GM12872 (cell line): ENCODE results near the gene ABCC4.

ENCODE experiments used
- TF ChIP-seq, protein P1 (sequence below): IDR thresholded peaks from 3 replicates; pipeline ENCODE4 v1.5.1; 2011; ENCODE audit warnings: low read depth, mild to moderate bottlenecking, low read length, moderate library complexity; ENCODE audit not compliant: insufficient read depth

The ABCC4 gene

GRCh38 chr13:95153647-95154412 is 147.4 kb downstream of the ABCC4 start:
- TF ChIP-seq, protein P1, sequence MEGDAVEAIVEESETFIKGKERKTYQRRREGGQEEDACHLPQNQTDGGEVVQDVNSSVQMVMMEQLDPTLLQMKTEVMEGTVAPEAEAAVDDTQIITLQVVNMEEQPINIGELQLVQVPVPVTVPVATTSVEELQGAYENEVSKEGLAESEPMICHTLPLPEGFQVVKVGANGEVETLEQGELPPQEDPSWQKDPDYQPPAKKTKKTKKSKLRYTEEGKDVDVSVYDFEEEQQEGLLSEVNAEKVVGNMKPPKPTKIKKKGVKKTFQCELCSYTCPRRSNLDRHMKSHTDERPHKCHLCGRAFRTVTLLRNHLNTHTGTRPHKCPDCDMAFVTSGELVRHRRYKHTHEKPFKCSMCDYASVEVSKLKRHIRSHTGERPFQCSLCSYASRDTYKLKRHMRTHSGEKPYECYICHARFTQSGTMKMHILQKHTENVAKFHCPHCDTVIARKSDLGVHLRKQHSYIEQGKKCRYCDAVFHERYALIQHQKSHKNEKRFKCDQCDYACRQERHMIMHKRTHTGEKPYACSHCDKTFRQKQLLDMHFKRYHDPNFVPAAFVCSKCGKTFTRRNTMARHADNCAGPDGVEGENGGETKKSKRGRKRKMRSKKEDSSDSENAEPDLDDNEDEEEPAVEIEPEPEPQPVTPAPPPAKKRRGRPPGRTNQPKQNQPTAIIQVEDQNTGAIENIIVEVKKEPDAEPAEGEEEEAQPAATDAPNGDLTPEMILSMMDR: no peak

- TF ChIP-seq, protein P1: no peak
Measured at GRCh38 chr13:95151942-95152587, 149.2 kb downstream of the ABCC4 start.

- TF ChIP-seq, protein P1: no peak
Measured at GRCh38 chr13:95150555-95150954, 150.7 kb downstream of the ABCC4 start.

DNA sequence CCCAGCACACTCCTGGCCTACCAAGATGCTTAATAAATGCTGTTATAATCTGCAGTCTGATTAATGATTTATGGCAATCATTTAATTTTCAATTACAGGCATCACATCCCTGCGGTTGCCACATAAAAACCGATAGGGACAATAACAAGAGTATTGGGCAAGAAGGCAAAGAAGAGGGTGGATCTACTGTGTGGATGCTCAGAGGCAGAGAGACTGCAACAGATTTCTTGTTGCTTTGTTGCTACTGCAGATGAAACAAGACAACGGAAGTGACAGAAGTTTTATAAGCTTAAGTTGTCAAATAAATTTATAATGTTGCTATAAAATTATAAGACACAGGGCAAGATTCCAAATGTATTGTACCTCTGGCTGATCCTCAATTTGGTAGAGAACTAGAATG is 154.8 kb downstream of the ABCC4 start:
- TF ChIP-seq, protein P1: no peak

- TF ChIP-seq, protein P1: no peak
Measured at GRCh38 chr13:95145587-95145986, 155.7 kb downstream of the ABCC4 start.

DNA sequence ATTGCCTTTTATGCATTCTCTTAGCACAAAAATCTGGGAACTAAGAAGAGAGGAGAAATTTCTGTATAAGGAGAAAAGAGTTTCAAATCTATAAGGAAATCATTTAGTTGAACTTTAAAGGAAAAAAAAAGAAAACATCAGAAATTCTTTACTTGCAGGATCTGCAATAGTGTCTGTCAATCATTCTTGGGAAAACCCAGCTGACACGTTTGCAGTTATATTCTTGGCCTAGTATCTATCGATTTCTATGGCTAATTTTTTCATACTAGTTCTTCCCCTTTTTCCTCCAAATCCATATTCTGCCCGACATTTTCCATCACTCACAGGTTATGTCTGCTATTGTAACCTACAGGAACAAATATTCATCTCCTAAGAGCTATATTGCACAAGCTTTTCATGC is 160.7 kb downstream of the ABCC4 start:
- TF ChIP-seq, protein P1: no peak

DNA sequence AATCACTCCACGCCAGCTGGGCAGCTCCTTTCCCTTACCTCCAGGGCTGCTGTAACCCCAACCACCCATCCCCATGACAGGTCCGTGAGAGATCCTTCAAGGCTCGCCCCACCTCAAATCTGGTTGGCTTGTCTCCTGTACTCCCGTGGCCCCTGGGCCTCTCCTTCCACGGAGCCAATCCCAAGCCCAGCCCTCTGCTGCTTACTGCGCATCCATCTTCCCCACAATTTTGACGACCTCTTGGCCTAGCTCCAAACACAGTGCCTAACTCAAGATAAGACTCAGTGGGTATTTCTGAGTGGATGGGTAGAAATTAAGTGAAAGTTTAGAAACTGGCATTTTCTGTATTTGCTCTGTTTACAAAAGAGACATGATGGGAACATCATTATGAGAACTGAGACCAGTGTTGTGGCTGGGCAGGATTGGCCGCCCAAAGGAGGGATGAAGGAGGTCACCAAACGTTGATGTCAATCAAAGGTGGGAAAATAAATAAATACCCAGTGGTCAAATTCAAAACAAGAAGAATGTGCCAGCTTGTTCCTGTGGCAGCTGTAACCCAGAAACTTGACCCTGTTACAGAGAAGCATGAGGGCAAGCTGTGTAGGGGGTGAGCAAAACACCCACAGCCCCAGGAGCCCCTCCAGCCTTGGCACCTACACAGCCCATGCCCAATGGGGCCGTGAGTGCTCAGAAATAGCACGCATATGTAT is 162.2 kb downstream of the ABCC4 start:
- TF ChIP-seq, protein P1: no peak
